Osteocyte (in vitro differentiated cells): ENCODE data around the gene PPP1R37. TPM values are rescaled to one million over a fixed set of nuclear protein-coding genes. Genes with fewer than 3 reads are reported as not detected.

ENCODE experiments used
- DNase-seq: peaks from one replicate; pipeline ENCODE4 v3.0.0; 2021; ENCODE audit warnings: mixed read lengths; ENCODE audit not compliant: unreplicated experiment; ENCODE audit errors: extremely low spot score
- H3K27ac Mint-ChIP-seq: one replicate; pipeline ENCODE4 v1.8.0; 2021; ENCODE audit warnings: mild to moderate bottlenecking, mixed read lengths; ENCODE audit not compliant: unreplicated experiment
- H3K27me3 Mint-ChIP-seq: one replicate; pipeline ENCODE4 v1.8.0; 2021; ENCODE audit warnings: mixed read lengths; ENCODE audit not compliant: unreplicated experiment
- H3K36me3 Mint-ChIP-seq: one replicate; pipeline ENCODE4 v1.8.0; 2021; ENCODE audit warnings: mixed read lengths; ENCODE audit not compliant: unreplicated experiment
- H3K4me1 Mint-ChIP-seq: one replicate; pipeline ENCODE4 v1.8.0; 2021; ENCODE audit warnings: mixed read lengths; ENCODE audit not compliant: unreplicated experiment
- H3K4me3 Mint-ChIP-seq: one replicate; pipeline ENCODE4 v1.8.0; 2021; ENCODE audit warnings: mild to moderate bottlenecking, moderate library complexity, mixed read lengths; ENCODE audit not compliant: unreplicated experiment
- H3K9me3 Mint-ChIP-seq: one replicate; pipeline ENCODE4 v1.8.0; 2021; ENCODE audit warnings: mixed read lengths; ENCODE audit not compliant: unreplicated experiment
- total RNA-seq: library from RNA; stranded (reverse); gene quantifications from 2 replicates; pipeline ENCODE4 v1.2.1, GENCODE V29; 2021
- TF ChIP-seq, protein P1 (sequence below): fragments of 200-600 bp; sonication (generic); IDR thresholded peaks from 2 replicates; pipeline ENCODE4 v1.5.0; 2021; ENCODE audit warnings: antibody characterized with exemption, mild to moderate bottlenecking, moderate library complexity

The PPP1R37 gene
- total RNA-seq, 1 donor from 2014 or later: 34.8 TPM

DNA sequence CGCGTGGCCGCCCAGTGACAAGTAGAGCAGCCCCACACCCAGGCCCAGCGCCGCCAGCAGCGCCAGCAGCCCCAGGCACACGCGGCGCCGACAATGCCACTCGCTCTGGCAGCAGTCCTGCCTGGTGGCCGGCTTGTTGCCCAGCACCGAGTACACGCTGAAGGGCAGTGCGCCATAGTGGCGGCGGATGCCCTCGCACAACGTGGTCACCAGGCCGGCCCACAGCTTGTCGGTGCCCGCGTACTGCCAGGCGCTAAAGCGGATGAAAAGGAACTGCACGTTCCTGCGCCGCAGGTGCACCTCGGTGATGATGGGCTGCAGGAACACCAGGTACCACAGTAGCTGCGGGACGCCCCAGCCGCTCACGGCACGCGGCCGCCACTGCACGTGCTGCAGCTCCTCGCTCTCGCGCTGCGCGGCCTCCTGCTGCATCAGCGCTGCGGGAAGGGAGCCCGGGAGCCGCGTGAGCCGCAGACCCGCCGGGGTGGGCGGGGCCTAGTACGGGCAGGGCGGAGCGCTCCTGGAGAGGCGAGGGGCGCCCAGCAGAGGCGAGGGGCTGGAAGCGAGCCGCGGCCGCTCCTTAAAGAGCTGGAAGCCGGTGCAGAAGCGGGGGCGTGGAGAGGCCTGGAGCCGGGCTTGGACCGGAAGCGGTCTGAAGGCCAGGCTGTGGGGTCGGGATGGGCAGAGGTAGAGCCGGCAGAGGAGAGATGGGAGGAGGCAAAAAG, 60.5 kb downstream of the PPP1R37 start:
- Mint-ChIP-seq H3K4me3 (peak overlapping the region; percentile 46), H3K27ac (no peak overlapping the region), H3K4me1 (peaks cover 21% of the 10 kb centered on the region), H3K27me3 (no peaks in the 10 kb centered on the region), H3K36me3 (peaks cover 2% of the 10 kb centered on the region), H3K9me3 (no peaks in the 10 kb centered on the region)
- TF ChIP-seq, protein P1, sequence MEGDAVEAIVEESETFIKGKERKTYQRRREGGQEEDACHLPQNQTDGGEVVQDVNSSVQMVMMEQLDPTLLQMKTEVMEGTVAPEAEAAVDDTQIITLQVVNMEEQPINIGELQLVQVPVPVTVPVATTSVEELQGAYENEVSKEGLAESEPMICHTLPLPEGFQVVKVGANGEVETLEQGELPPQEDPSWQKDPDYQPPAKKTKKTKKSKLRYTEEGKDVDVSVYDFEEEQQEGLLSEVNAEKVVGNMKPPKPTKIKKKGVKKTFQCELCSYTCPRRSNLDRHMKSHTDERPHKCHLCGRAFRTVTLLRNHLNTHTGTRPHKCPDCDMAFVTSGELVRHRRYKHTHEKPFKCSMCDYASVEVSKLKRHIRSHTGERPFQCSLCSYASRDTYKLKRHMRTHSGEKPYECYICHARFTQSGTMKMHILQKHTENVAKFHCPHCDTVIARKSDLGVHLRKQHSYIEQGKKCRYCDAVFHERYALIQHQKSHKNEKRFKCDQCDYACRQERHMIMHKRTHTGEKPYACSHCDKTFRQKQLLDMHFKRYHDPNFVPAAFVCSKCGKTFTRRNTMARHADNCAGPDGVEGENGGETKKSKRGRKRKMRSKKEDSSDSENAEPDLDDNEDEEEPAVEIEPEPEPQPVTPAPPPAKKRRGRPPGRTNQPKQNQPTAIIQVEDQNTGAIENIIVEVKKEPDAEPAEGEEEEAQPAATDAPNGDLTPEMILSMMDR: no peak
- no peak for DNase-seq

DNA sequence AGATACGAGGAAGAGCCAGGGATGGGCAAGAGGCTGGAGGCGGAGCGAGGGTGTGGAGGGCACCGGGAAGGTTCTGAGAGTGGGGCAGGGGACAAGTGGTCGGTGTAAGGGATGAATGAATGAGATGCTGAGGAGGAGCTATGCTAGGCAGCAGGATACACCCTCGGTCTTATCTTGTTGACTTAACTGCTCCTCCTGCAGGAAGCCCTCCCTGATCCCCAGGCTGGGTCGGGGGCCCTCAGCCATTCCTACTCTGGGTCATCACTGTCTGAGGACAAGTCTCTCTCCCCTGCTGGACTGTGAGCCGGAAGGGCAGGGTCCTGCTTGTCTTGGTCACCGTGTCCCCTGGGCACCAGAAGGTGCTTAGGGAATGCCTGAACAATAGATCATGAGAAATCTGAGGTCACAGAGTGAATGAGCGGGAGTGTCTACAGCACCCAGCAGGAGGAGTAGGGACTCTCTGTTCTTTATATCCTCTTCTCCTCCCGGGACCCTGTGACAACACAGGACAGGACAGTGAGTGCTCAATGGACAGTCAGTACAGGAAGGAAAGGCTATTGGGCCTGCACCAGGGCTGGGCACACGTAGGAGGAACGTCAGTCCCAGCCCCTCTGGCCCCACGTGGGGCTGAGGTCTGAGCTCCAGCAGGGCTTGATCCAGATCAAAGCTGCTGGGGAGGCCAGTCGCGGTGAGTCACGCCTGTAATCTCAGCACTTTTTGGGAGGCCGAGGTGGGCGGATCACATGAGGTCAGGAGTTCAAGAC, 61.3 kb downstream of the PPP1R37 start:
- peaks cover 21% of the 10 kb centered on the region for H3K4me1 Mint-ChIP-seq
- H3K9me3 Mint-ChIP-seq: no peaks in the 10 kb centered on the region
- H3K36me3 Mint-ChIP-seq: peaks cover under 1% of the 10 kb centered on the region
- TF ChIP-seq, protein P1: no peak
- no peaks in the 10 kb centered on the region for H3K27me3 Mint-ChIP-seq
- H3K4me3 Mint-ChIP-seq: peak overlapping the region; percentile 46
- no peak overlapping the region for H3K27ac Mint-ChIP-seq
- DNase-seq: no peak

DNA sequence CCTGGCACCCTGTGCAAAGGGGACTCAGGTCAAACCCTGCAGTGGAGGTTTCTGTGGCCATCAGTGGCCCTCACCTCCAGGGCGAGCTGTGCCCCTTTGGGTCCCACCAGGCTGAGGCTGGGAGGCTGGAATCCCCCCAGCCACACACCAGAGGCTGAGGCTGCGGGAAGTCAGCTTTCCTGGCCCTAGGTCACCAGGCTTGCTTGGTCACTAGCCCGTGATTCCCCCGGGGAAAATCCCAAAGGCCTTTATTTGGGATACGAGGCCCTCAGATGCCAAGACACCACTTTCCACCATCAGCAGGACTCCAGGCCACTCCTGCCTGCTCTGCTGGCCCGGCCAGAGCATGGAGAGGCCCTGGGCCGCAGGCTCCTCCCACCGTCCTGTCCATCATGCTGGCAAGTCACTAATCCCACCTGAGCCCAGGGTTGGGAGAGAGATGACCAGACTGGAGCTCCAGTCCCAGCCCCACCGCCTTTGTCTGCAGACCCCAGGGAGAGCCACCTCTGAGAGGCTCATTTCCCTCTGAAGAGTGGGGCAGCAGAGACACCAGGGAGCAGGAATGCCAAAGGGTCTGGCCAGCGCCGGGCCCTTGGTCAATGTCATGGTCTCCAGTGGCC, 63.1 kb downstream of the PPP1R37 start:
- no peak for DNase-seq
- H3K4me1 Mint-ChIP-seq: peaks cover 12% of the 10 kb centered on the region
- H3K27ac Mint-ChIP-seq: no peak overlapping the region
- H3K4me3 Mint-ChIP-seq: no peak overlapping the region
- H3K27me3 Mint-ChIP-seq: no peaks in the 10 kb centered on the region
- TF ChIP-seq, protein P1: no peak
- H3K36me3 Mint-ChIP-seq: no peaks in the 10 kb centered on the region
- H3K9me3 Mint-ChIP-seq: no peaks in the 10 kb centered on the region

DNA sequence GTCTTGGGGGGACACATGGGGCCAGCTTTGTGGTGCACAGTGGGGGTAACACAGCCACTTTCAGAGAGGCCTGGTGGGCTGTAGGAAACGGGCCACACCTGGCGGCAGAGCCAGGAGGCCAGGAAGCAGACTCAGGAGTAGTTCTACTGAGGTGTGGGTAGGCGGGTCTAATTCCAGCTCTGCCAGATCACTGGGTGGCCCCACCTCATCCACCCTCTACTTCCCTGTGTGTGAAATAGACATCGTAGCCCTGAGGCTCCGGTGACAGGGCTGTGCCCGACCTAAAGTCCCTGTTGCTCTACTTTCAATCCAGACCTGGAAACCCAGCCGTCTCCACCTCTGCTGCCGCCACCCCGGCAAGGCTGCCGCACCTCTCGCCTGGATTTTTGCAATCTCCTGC, 63.8 kb downstream of the PPP1R37 start:
- Mint-ChIP-seq H3K27ac (no peak overlapping the region), H3K4me3 (no peak overlapping the region), H3K36me3 (no peaks in the 10 kb centered on the region), H3K4me1 (peaks cover 13% of the 10 kb centered on the region), H3K9me3 (no peaks in the 10 kb centered on the region), H3K27me3 (no peaks in the 10 kb centered on the region)
- TF ChIP-seq, protein P1: no peak
- no peak for DNase-seq
